ENCODE data around the gene LPXN. TPM values are rescaled to one million over a fixed set of nuclear protein-coding genes. Genes with fewer than 3 reads are reported as not detected.

LPXN gene
- total RNA-seq, 3 donors from 2014 or later (not counting 1 experiment from before 2014, with no cell fraction given): 81.0 to 123 (median 92.5) TPM

DNA sequence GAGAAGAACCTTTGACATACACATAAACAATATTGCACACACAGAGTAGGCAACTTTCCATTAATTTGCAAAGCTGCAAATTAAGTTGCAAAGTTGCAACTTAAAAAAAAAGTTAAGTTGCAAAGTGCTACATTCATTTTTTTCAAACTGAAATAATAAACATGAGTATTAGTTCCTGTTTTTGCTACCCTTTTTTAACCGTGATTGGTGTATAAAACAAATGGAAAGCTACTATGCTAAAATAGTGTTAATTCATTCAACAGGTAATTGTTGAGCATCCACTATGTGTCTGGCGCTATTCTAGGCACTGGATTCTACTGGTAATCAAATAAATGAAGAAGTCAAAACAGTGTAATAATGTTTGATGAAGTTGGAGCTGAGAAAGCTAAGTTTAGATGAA, 11.3 kb upstream of the LPXN start:
- Histone ChIP-seq H3K4me1 (ENCODE audit: control insufficient read depth, insufficient read depth, low read length) (no peaks in the 10 kb centered on the region), H3K27ac (ENCODE audit: low read length) (no peak overlapping the region), H3K27me3 (ENCODE audit: control insufficient read depth, insufficient read depth, low read length) (no peaks in the 10 kb centered on the region), H3K36me3 (ENCODE audit: control insufficient read depth, insufficient read depth, low read length) (peaks cover 8% of the 10 kb centered on the region), H3K4me3 (ENCODE audit: low read length) (no peak overlapping the region), H3K9me3 (ENCODE audit: control insufficient read depth, insufficient read depth, low read length) (no peaks in the 10 kb centered on the region)
- TF ChIP-seq, protein P1, sequence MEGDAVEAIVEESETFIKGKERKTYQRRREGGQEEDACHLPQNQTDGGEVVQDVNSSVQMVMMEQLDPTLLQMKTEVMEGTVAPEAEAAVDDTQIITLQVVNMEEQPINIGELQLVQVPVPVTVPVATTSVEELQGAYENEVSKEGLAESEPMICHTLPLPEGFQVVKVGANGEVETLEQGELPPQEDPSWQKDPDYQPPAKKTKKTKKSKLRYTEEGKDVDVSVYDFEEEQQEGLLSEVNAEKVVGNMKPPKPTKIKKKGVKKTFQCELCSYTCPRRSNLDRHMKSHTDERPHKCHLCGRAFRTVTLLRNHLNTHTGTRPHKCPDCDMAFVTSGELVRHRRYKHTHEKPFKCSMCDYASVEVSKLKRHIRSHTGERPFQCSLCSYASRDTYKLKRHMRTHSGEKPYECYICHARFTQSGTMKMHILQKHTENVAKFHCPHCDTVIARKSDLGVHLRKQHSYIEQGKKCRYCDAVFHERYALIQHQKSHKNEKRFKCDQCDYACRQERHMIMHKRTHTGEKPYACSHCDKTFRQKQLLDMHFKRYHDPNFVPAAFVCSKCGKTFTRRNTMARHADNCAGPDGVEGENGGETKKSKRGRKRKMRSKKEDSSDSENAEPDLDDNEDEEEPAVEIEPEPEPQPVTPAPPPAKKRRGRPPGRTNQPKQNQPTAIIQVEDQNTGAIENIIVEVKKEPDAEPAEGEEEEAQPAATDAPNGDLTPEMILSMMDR (IDR thresholded peaks at IDR 0.05): no peak
- H3K4me3 Mint-ChIP-seq: no peak overlapping the region
- ATAC-seq: no peak
- peak overlapping the region; percentile 6 to 41 for H3K27ac Mint-ChIP-seq
- intact Hi-C loops (cut with micrococcal nuclease): no loop called here
- peaks cover 33 to 49% of the 10 kb centered on the region in 2 donors for H3K4me1 Mint-ChIP-seq
- DNase-seq: no peak
- WGBS (ENCODE audit: insufficient coverage): 52% methylated on average over 2 of the region's 2 CpGs
- no peaks in the 10 kb centered on the region for H3K27me3 Mint-ChIP-seq (ENCODE audit: low read depth in 2 of 2)
- no peaks in the 10 kb centered on the region for H3K36me3 Mint-ChIP-seq
- no peaks in the 10 kb centered on the region for H3K9me3 Mint-ChIP-seq

DNA sequence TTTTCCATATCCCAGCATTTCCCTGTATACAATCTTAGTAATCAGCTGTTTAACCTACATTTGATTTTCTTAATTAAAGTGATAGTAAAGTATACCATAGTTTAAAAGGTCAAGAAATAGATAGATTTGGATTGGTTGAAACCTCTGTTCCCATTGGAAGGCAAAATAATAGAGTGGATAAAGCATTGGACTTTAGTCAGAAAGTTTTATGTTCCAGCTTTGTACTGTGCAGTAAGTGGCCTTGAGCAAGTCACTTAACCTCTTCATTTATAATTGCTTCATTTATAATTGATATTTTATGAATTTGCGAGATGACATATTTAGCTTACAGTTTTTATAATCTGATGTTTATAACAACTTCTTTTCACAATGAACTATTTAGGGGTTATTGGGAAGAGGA, 6.8 kb upstream of the LPXN start:
- intact Hi-C loops (cut with micrococcal nuclease): no loop called here
- TF ChIP-seq, protein P1 (IDR thresholded peaks at IDR 0.05): no peak
- no peaks in the 10 kb centered on the region for H3K9me3 ChIP-seq (ENCODE audit: control insufficient read depth, insufficient read depth, low read length)
- WGBS (ENCODE audit: insufficient coverage): no CpG with 5 or more reads among the region's 1 CpG
- H3K27me3 ChIP-seq (ENCODE audit: control insufficient read depth, insufficient read depth, low read length): no peaks in the 10 kb centered on the region
- Mint-ChIP-seq H3K36me3 (no peaks in the 10 kb centered on the region), H3K9me3 (no peaks in the 10 kb centered on the region), H3K27me3 (ENCODE audit: low read depth in 2 of 2) (peaks cover 0 to 3% of the 10 kb centered on the region in 2 donors), H3K27ac (peak overlapping the region in 1 of 2 donors; percentile 34), H3K4me1 (peaks cover 64 to 65% of the 10 kb centered on the region in 2 donors), H3K4me3 (no peak overlapping the region)
- peaks cover 9% of the 10 kb centered on the region for H3K4me1 ChIP-seq (ENCODE audit: control insufficient read depth, insufficient read depth, low read length)
- no peak overlapping the region for H3K27ac ChIP-seq (ENCODE audit: low read length)
- H3K36me3 ChIP-seq (ENCODE audit: control insufficient read depth, insufficient read depth, low read length): peaks cover 10% of the 10 kb centered on the region
- no peak overlapping the region for H3K4me3 ChIP-seq (ENCODE audit: low read length)
- no peak for ATAC-seq
- no peak for DNase-seq

DNA sequence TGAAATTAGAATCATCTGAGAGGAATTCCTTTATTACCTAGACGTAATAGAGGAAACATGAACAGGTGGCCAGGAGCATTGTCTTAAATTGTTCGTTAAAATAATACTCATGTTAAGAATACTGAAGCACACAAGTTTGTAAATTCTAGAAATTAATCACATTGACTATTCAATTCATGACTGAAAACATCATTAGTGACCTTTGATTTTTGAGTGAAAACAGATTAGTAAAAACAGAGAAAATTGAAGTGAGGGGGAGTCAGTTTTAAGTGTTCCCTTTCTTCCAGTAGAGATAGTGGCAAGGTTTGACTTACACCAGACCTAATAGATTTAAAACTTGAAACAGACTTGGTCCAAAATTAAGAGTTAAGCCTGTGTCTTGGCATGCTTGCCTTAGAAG, 4.7 kb upstream of the LPXN start:
- Mint-ChIP-seq H3K27ac (peak overlapping the region; percentile 99 to 100), H3K4me3 (peak overlapping the region; percentile 91), H3K27me3 (ENCODE audit: low read depth in 2 of 2) (peaks cover 0 to 3% of the 10 kb centered on the region in 2 donors), H3K36me3 (no peaks in the 10 kb centered on the region), H3K9me3 (no peaks in the 10 kb centered on the region), H3K4me1 (peaks cover 68 to 73% of the 10 kb centered on the region in 2 donors)
- Histone ChIP-seq H3K4me1 (ENCODE audit: control insufficient read depth, insufficient read depth, low read length) (peaks cover 27% of the 10 kb centered on the region), H3K4me3 (ENCODE audit: low read length) (peak overlapping the region; percentile 90), H3K27ac (ENCODE audit: low read length) (peak overlapping the region; percentile 99), H3K36me3 (ENCODE audit: control insufficient read depth, insufficient read depth, low read length) (peaks cover 2% of the 10 kb centered on the region), H3K27me3 (ENCODE audit: control insufficient read depth, insufficient read depth, low read length) (no peaks in the 10 kb centered on the region), H3K9me3 (ENCODE audit: control insufficient read depth, insufficient read depth, low read length) (no peaks in the 10 kb centered on the region)
- intact Hi-C loops (cut with micrococcal nuclease): no loop called here
- no peak for DNase-seq
- TF ChIP-seq, protein P1 (IDR thresholded peaks at IDR 0.05): no peak
- no CpG with 5 or more reads among the region's 2 CpGs for WGBS (ENCODE audit: insufficient coverage)
- no peak for ATAC-seq

Data from natural killer cell (primary cell).